Adrenal gland (tissue), 12 donors: Measurements from ENCODE around the gene TTC36. TPM values are rescaled to one million over a fixed set of nuclear protein-coding genes. Genes with fewer than 3 reads are reported as not detected.

Experiments
- DNase-seq, 7 donors: peaks; one replicate each; pipeline ENCODE4 v3.0.0-alpha.2; 2019 to 2020
- H3K27ac ChIP-seq, 5 donors: fragments of 200-600 bp; sonication (generic) in 4 of 5; 1 replicate in 3 of 5; 2 replicates in 2 of 5; pipeline versions ENCODE4 v1.5.1 to v1.8.0; 2016 to 2020; ENCODE audit warnings: mild to moderate bottlenecking in 1 of 5
- H3K27me3 ChIP-seq: fragments of 200-600 bp; 2 replicates; pipeline ENCODE4 v1.8.0; 2021
- H3K36me3 ChIP-seq, 2 donors: fragments of 200-600 bp; replicated peaks in 1 of 2; 1 replicate in 1 of 2; 2 replicates in 1 of 2; pipeline versions ENCODE4 v1.5.1 to v1.8.0; 2018 to 2022
- H3K4me1 ChIP-seq, 2 donors: fragments of 200-600 bp; replicated peaks in 1 of 2; 1 replicate in 1 of 2; 2 replicates in 1 of 2; pipeline versions ENCODE4 v1.5.1 to v1.8.0; 2018 to 2021
- H3K4me3 ChIP-seq, 4 donors: fragments of 200-600 bp; sonication (generic) in 3 of 4; one replicate each; pipeline ENCODE4 v1.5.1; 2016 to 2018
- H3K9me3 ChIP-seq, 3 donors: fragments of 200-600 bp; sonication (generic) in 1 of 3; replicated peaks in 1 of 3; 1 replicate in 2 of 3; 2 replicates in 1 of 3; pipeline versions ENCODE4 v1.5.1 to v1.8.0; 2016 to 2021
- POLR2A ChIP-seq, 2 donors: fragments of 450-650 bp; IDR thresholded peaks; one replicate each; pipeline ENCODE4 v1.6.1; 2017; ENCODE audit warnings: antibody characterized with exemption in 2 of 2, mild to moderate bottlenecking in 2 of 2, moderate library complexity in 1 of 2
- WGBS, 4 donors: extraction: QIAGEN DNeasy Blood & Tissue Kit in 2 of 4; methylation state at CpG; one replicate each; pipeline versions ENCODE4 v1.1.5 to v1.1.7; 2013 to 2017; 5-methylcytosine and 5-hydroxymethylcytosine counted together
- intact Hi-C, 2 donors: fragments of 100-400 bp; cut with DNase I; formaldehyde crosslinking; loops; one replicate each; pipeline versions ENCODE4 v1.14.1 to v1.15.0; 2022 to 2023
- polyA plus RNA-seq, 3 donors: library from polyadenylated mRNA; stranded (reverse); fragments of 200-250 nt in 2 of 3; fragments of 350-450 nt in 1 of 3; fragmentation: Illumina TruSeq in 1 of 3; extraction: RNeasy Lipid Tissue Mini Kit (QIAGEN cat#74804) in 1 of 3; gene quantifications; one replicate each; pipeline ENCODE4 v1.2.3, GENCODE V29; 2013 to 2014
- total RNA-seq, 9 donors: library from RNA; depleted of rRNA in 4 of 9; stranded (reverse); fragments of >200 nt in 4 of 9; fragments of 120-200 nt in 1 of 9; fragmentation: NEBNext Ultra II Directional in 1 of 9; extraction: Animal tissue kit (Norgen Biotek cat#: 25700) in 1 of 9; gene quantifications; one replicate each; pipeline versions ENCODE4 v1.1.0 to v1.2.4, GENCODE V29; 2013 to 2023
- TF ChIP-seq, protein P1 (sequence below), 6 experiments: fragments of 450-650 bp in 4 of 6; fragments of 200-600 bp in 2 of 6; sonication (generic) in 1 of 6; IDR thresholded peaks; 1 replicate in 5 of 6; 2 replicates in 1 of 6; pipeline versions ENCODE4 v1.5.1 to v1.8.0; 2016 to 2021; ENCODE audit warnings: antibody characterized with exemption in 6 of 6, mild to moderate bottlenecking in 2 of 6, moderate library complexity in 1 of 6
- donor health status: healthy with polysubstance abuse.
- donor health status: Bipolar disorder and iron deficiency.
- donor health status: DM: yes; HTN: yes; CAD: no.
- donor health status: DM: no; HTN: no; CAD: no.
- donor health status: DM: no; HTN: no; CAD: no.
- donor health status: DM: yes; HTN: yes; CAD: no.

TTC36 gene
- total and polyA plus RNA-seq, 12 donors = 0.79 to 7.9 (median 2.7) TPM; not detected in 2

DNA sequence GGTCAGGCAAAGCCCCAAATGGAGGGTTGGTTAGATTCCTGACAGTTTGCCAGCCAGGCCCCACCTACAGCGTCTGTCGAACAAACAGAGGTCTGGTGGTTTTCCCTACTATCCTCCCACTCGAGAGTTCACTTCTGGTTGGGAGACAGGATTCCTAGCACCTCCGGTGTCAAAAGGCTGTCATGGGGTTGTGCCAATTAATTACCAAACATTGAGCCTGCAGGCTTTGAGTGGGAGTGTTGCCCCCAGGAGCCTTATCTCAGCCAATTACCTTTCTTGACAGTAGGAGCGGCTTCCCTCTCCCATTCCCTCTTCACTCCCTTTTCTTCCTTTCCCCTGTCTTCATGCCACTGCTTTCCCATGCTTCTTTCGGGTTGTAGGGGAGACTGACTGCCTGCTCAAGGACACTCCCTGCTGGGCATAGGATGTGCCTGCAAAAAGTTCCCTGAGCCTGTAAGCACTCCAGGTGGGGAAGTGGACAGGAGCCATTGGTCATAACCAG lies 4.7 kb upstream of the TTC36 start:
- Histone ChIP-seq H3K4me3 (no peak overlapping the region), H3K27ac (peak overlapping the region in 1 of 5 donors; percentile 32), H3K36me3 (peaks cover 0 to 50% of the 10 kb centered on the region in 2 donors), H3K9me3 (no peaks in the 10 kb centered on the region), H3K27me3 (no peaks in the 10 kb centered on the region), H3K4me1 (peaks cover 8 to 15% of the 10 kb centered on the region in 2 donors)
- peak in 2 of 7 donors; percentile 34 to 42 for DNase-seq
- no peak for TF ChIP-seq POLR2A (IDR thresholded peaks at IDR 0.05)
- TF ChIP-seq, protein P1, sequence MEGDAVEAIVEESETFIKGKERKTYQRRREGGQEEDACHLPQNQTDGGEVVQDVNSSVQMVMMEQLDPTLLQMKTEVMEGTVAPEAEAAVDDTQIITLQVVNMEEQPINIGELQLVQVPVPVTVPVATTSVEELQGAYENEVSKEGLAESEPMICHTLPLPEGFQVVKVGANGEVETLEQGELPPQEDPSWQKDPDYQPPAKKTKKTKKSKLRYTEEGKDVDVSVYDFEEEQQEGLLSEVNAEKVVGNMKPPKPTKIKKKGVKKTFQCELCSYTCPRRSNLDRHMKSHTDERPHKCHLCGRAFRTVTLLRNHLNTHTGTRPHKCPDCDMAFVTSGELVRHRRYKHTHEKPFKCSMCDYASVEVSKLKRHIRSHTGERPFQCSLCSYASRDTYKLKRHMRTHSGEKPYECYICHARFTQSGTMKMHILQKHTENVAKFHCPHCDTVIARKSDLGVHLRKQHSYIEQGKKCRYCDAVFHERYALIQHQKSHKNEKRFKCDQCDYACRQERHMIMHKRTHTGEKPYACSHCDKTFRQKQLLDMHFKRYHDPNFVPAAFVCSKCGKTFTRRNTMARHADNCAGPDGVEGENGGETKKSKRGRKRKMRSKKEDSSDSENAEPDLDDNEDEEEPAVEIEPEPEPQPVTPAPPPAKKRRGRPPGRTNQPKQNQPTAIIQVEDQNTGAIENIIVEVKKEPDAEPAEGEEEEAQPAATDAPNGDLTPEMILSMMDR (IDR thresholded peaks at IDR 0.05) = peak in 2 of 6 experiments; percentile 5 to 11
- WGBS, 4 donors = 50 to 61% (median 56%) methylated on average over 6 of the region's 6 CpGs
- intact Hi-C loops = no loop called here

DNA sequence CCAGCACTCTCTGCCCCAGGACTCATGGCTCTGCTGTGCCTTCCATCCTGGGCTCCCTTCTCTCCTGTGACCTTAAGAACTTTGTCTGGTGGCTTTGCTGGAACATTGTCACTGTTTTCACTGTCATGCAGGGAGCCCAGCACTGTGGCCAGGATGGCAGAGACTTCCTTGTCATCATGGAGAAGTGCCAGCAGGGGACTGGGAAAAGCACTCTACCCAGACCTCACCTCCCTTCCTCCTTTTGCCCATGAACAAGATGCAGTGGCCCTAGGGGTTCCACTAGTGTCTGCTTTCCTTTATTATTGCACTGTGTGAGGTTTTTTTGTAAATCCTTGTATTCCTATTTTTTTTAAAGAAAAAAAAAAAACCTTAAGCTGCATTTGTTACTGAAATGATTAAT lies 2.9 kb upstream of the TTC36 start:
- no peaks in the 10 kb centered on the region for H3K9me3 ChIP-seq
- intact Hi-C loops = no loop called here
- H3K27me3 ChIP-seq = no peaks in the 10 kb centered on the region
- peaks cover 8 to 15% of the 10 kb centered on the region in 2 donors for H3K4me1 ChIP-seq
- no peak overlapping the region for H3K4me3 ChIP-seq
- peak overlapping the region in 1 of 5 donors; percentile 4 for H3K27ac ChIP-seq
- peaks cover 0 to 43% of the 10 kb centered on the region in 2 donors for H3K36me3 ChIP-seq
- no peak for TF ChIP-seq POLR2A (IDR thresholded peaks at IDR 0.05)
- TF ChIP-seq, protein P1 (IDR thresholded peaks at IDR 0.05) = peak in 1 of 6 experiments; percentile 8
- peak in 1 of 7 donors; percentile 41 for DNase-seq

DNA sequence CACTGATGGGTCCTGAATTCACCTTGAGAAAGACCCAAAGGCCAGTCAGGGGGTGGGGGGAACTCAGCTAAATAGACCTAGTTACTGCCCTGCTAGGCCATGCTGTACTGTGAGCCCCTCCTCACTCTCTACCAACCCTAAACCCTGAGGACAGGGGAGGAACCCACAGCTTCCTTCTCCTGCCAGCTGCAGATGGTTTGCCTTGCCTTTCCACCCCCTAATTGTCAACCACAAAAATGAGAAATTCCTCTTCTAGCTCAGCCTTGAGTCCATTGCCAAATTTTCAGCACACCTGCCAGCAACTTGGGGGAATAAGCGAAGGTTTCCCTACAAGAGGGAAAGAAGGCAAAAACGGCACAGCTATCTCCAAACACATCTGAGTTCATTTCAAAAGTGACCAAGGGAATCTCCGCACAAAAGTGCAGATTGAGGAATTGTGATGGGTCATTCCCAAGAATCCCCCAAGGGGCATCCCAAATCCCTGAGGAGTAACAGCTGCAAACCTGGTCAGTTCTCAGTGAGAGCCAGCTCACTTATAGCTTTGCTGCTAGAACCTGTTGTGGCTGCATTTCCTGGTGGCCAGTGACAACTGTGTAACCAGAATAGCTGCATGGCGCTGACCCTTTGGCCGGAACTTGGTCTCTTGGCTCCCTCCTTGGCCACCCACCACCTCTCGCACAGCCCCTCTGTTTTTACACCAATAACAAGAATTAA lies 2.4 kb upstream of the TTC36 start:
- no peak overlapping the region for H3K27ac ChIP-seq
- DNase-seq = no peak
- H3K27me3 ChIP-seq = no peaks in the 10 kb centered on the region
- no peak overlapping the region for H3K4me3 ChIP-seq
- H3K4me1 ChIP-seq = peaks cover 8 to 21% of the 10 kb centered on the region in 2 donors
- intact Hi-C loops = no loop called here
- H3K9me3 ChIP-seq = no peaks in the 10 kb centered on the region
- 71 to 78% (median 73%) methylated on average over 6 of the region's 6 CpGs for WGBS, 4 donors
- peaks cover 0 to 38% of the 10 kb centered on the region in 2 donors for H3K36me3 ChIP-seq
- TF ChIP-seq, protein P1 (IDR thresholded peaks at IDR 0.05) = no peak
- TF ChIP-seq POLR2A (IDR thresholded peaks at IDR 0.05) = no peak

DNA sequence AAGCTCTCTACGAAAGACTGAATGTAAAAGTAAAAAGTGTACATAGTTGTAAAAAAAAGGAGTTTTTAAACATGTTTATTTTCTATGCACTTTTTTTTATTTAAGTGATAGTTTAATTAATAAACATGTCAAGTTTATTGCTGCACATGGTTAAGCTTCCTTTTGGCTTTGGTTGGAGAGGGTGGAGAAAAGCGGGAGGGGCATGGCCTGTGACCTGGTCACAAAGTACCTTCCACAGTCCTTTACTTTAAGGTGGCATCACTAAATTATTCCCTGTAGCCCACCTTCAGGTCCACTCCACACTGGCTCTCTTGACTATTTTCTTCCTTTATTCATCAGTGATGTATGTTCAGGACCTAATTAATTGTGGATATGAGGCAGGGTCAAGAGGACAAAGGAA lies 586 bp upstream of the TTC36 start:
- WGBS, 4 donors = 83 to 87% (median 86%) methylated on average over 2 of the region's 2 CpGs
- H3K27ac ChIP-seq = no peak overlapping the region
- TF ChIP-seq, protein P1 (IDR thresholded peaks at IDR 0.05) = no peak
- no peak for TF ChIP-seq POLR2A (IDR thresholded peaks at IDR 0.05)
- H3K36me3 ChIP-seq = peaks cover 0 to 20% of the 10 kb centered on the region in 2 donors
- H3K27me3 ChIP-seq = no peaks in the 10 kb centered on the region
- intact Hi-C loops = no loop called here
- H3K4me1 ChIP-seq = peaks cover 8 to 26% of the 10 kb centered on the region in 2 donors
- no peak for DNase-seq
- H3K4me3 ChIP-seq = no peak overlapping the region
- no peaks in the 10 kb centered on the region for H3K9me3 ChIP-seq
